Mesenchymal stem cell (in vitro differentiated cells and primary cell): ENCODE measurements around the gene COL16A1.

Experiments used
- DNase-seq: peaks from one replicate; pipeline ENCODE4 v3.0.0-alpha.2; 2013
- H2AFZ ChIP-seq: one replicate; pipeline ENCODE4 v1.6.1; 2013; ENCODE audit warnings: low read depth, mild to moderate bottlenecking, control low read depth, inconsistent platforms, low read length, moderate library complexity
- H2AK5ac ChIP-seq: 2 replicates; pipeline ENCODE4 v1.6.1; 2013; ENCODE audit warnings: low read length, moderate library complexity, mild to moderate bottlenecking, inconsistent platforms; ENCODE audit not compliant: severe bottlenecking
- H2BK120ac ChIP-seq: one replicate; pipeline ENCODE4 v1.6.1; 2013; ENCODE audit warnings: low read depth, mild to moderate bottlenecking, inconsistent platforms, low read length, moderate library complexity
- H2BK12ac ChIP-seq, 2 experiments: one replicate each; pipeline ENCODE4 v1.6.1; 2013; ENCODE audit warnings: inconsistent platforms in 2 of 2, low read length in 2 of 2, mild to moderate bottlenecking in 2 of 2, moderate library complexity in 2 of 2, control low read depth in 1 of 2
- H2BK15ac ChIP-seq: one replicate; pipeline ENCODE4 v1.6.1; 2013; ENCODE audit warnings: mild to moderate bottlenecking, low read depth, inconsistent platforms; ENCODE audit not compliant: poor library complexity, severe bottlenecking
- H2BK5ac ChIP-seq: 2 replicates; pipeline ENCODE4 v1.6.1; 2013; ENCODE audit warnings: low read depth, mild to moderate bottlenecking, low read length, control low read depth, inconsistent platforms; ENCODE audit not compliant: poor library complexity, severe bottlenecking
- H3K14ac ChIP-seq, 2 experiments: one replicate each; pipeline ENCODE4 v1.6.1; 2013; ENCODE audit warnings: inconsistent platforms in 2 of 2, low read length in 2 of 2, control low read depth in 1 of 2, mild to moderate bottlenecking in 1 of 2, moderate library complexity in 1 of 2
- H3K18ac ChIP-seq, 2 experiments: one replicate each; pipeline ENCODE4 v1.6.1; 2013; ENCODE audit warnings: inconsistent platforms in 2 of 2, low read length in 2 of 2, control low read depth in 1 of 2, low read depth in 1 of 2, mild to moderate bottlenecking in 1 of 2
- H3K23ac ChIP-seq, 2 experiments: one replicate each; pipeline ENCODE4 v1.6.1; 2013; ENCODE audit warnings: inconsistent platforms in 2 of 2, low read length in 2 of 2, mild to moderate bottlenecking in 2 of 2, moderate library complexity in 2 of 2, control low read depth in 1 of 2
- H3K27ac ChIP-seq: 2 replicates; pipeline ENCODE4 v1.5.1; 2013; ENCODE audit warnings: mild to moderate bottlenecking, moderate library complexity, low read length, control low read depth, inconsistent platforms; ENCODE audit not compliant: poor library complexity, severe bottlenecking
- H3K27me3 ChIP-seq, 2 experiments: 2 replicates each; pipeline versions ENCODE4 v1.6.1 to v1.7.0; 2013; ENCODE audit warnings: low read length in 2 of 2, mild to moderate bottlenecking in 2 of 2, moderate library complexity in 2 of 2, control low read depth in 1 of 2, inconsistent platforms in 1 of 2; ENCODE audit not compliant: control insufficient read depth in 1 of 2, insufficient read depth in 1 of 2
- H3K36me3 ChIP-seq, 2 experiments: 2 replicates each; pipeline versions ENCODE4 v1.6.1 to v1.7.0; 2013; ENCODE audit warnings: low read length in 2 of 2, control low read depth in 1 of 2, inconsistent platforms in 1 of 2, low read depth in 1 of 2, mild to moderate bottlenecking in 1 of 2; ENCODE audit not compliant: insufficient read depth in 2 of 2, control insufficient read depth in 1 of 2
- H3K4ac ChIP-seq, 2 experiments: one replicate each; pipeline ENCODE4 v1.6.1; 2013; ENCODE audit warnings: inconsistent platforms in 2 of 2, low read length in 2 of 2, mild to moderate bottlenecking in 2 of 2, moderate library complexity in 2 of 2, control low read depth in 1 of 2, low read depth in 1 of 2
- H3K4me1 ChIP-seq: 2 replicates; pipeline ENCODE4 v1.6.1; 2013; ENCODE audit warnings: low read depth, low read length, control low read depth; ENCODE audit not compliant: control insufficient read depth, insufficient read depth
- H3K4me2 ChIP-seq: 2 replicates; pipeline ENCODE4 v1.6.1; 2013; ENCODE audit warnings: low read length, mild to moderate bottlenecking, inconsistent platforms; ENCODE audit not compliant: poor library complexity, severe bottlenecking
- H3K4me3 ChIP-seq, 2 experiments: 2 replicates each; pipeline versions ENCODE4 v1.5.1 to v1.7.0; 2013; ENCODE audit warnings: low read length in 2 of 2, mild to moderate bottlenecking in 2 of 2, control low read depth in 1 of 2, low read depth in 1 of 2; ENCODE audit not compliant: insufficient read depth in 1 of 2
- H3K79me1 ChIP-seq: replicated peaks from 2 replicates; pipeline ENCODE4 v1.6.1; 2013; ENCODE audit warnings: mild to moderate bottlenecking, control low read depth, low read length, inconsistent platforms; ENCODE audit not compliant: poor library complexity, severe bottlenecking
- H3K9ac ChIP-seq: 2 replicates; pipeline ENCODE4 v1.7.0; 2013; ENCODE audit warnings: mild to moderate bottlenecking, low read length, moderate library complexity
- H3K9me3 ChIP-seq: 2 replicates; pipeline ENCODE4 v1.7.0; 2013; ENCODE audit warnings: mild to moderate bottlenecking, low read length; ENCODE audit not compliant: control insufficient read depth
- H4K8ac ChIP-seq: one replicate; pipeline ENCODE4 v1.6.1; 2013; ENCODE audit warnings: inconsistent platforms, mild to moderate bottlenecking, low read length, moderate library complexity
- H4K91ac ChIP-seq: one replicate; pipeline ENCODE4 v1.6.1; 2013; ENCODE audit warnings: mild to moderate bottlenecking, low read length, inconsistent platforms
- WGBS: methylation state at CpG from one replicate; pipeline ENCODE4 v1.1.7; 2013; ENCODE audit warnings: mixed read lengths; 5-methylcytosine and 5-hydroxymethylcytosine counted together

COL16A1 gene

GRCh38 chr1:31732343-31732742 lies 28.5 kb upstream of the COL16A1 start:
- Histone ChIP-seq H3K23ac (no peak overlapping the region), H3K9me3 (no peaks in the 10 kb centered on the region), H2AFZ (no peak overlapping the region), H2BK120ac (no peak overlapping the region), H3K18ac (no peak overlapping the region), H3K14ac (peak overlapping the region in 1 of 2 experiments; percentile 23), H2BK15ac (no peak overlapping the region), H3K4me1 (peaks cover 11% of the 10 kb centered on the region), H2BK12ac (no peak overlapping the region), H2AK5ac (no peak overlapping the region), H3K27ac (no peak overlapping the region), H3K4me2 (no peak overlapping the region), H3K79me1 (no peaks in the 10 kb centered on the region), H4K8ac (no peak overlapping the region), H2BK5ac (no peak overlapping the region), H3K36me3 (peaks cover 16 to 35% of the 10 kb centered on the region in 2 experiments), H3K4me3 (no peak overlapping the region), H4K91ac (no peak overlapping the region), H3K9ac (no peak overlapping the region), H3K4ac (no peak overlapping the region), H3K27me3 (no peaks in the 10 kb centered on the region)
- 81% methylated on average over 6 of the region's 6 CpGs for WGBS
- DNase-seq, result no peak

GRCh38 chr1:31731049-31731565 lies 27.3 kb upstream of the COL16A1 start:
- Histone ChIP-seq H3K18ac (no peak overlapping the region), H3K9ac (no peak overlapping the region), H2BK120ac (no peak overlapping the region), H3K79me1 (no peaks in the 10 kb centered on the region), H2BK12ac (no peak overlapping the region), H3K4me3 (no peak overlapping the region), H2BK5ac (no peak overlapping the region), H2BK15ac (no peak overlapping the region), H3K23ac (no peak overlapping the region), H4K8ac (no peak overlapping the region), H3K4me2 (no peak overlapping the region), H3K9me3 (no peaks in the 10 kb centered on the region), H2AK5ac (no peak overlapping the region), H3K4ac (no peak overlapping the region), H3K36me3 (peaks cover 12 to 28% of the 10 kb centered on the region in 2 experiments), H3K4me1 (peaks cover 13% of the 10 kb centered on the region), H4K91ac (no peak overlapping the region), H2AFZ (no peak overlapping the region), H3K27ac (no peak overlapping the region), H3K27me3 (no peaks in the 10 kb centered on the region), H3K14ac (no peak overlapping the region)
- DNase-seq, result no peak
- 94% methylated on average over 12 of the region's 12 CpGs for WGBS

GRCh38 chr1:31730336-31731048 lies 26.7 kb upstream of the COL16A1 start:
- Histone ChIP-seq H2BK12ac (no peak overlapping the region), H4K8ac (no peak overlapping the region), H3K36me3 (peaks cover 12 to 28% of the 10 kb centered on the region in 2 experiments), H3K27ac (no peak overlapping the region), H3K18ac (no peak overlapping the region), H2BK15ac (no peak overlapping the region), H3K9me3 (no peaks in the 10 kb centered on the region), H3K9ac (no peak overlapping the region), H2BK5ac (no peak overlapping the region), H2AFZ (no peak overlapping the region), H3K27me3 (no peaks in the 10 kb centered on the region), H3K4me3 (no peak overlapping the region), H2AK5ac (no peak overlapping the region), H3K79me1 (no peaks in the 10 kb centered on the region), H2BK120ac (no peak overlapping the region), H3K14ac (no peak overlapping the region), H3K23ac (no peak overlapping the region), H3K4me2 (no peak overlapping the region), H3K4ac (no peak overlapping the region), H3K4me1 (peaks cover 13% of the 10 kb centered on the region), H4K91ac (no peak overlapping the region)
- 91% methylated on average over 24 of the region's 25 CpGs for WGBS
- no peak for DNase-seq

- no peak overlapping the region for H2BK5ac ChIP-seq
- H3K9ac ChIP-seq, result no peak overlapping the region
- H3K79me1 ChIP-seq, result no peaks in the 10 kb centered on the region
- H3K4me2 ChIP-seq, result no peak overlapping the region
- H4K91ac ChIP-seq, result no peak overlapping the region
- H2BK15ac ChIP-seq, result no peak overlapping the region
- no peak for DNase-seq
- H3K18ac ChIP-seq, result no peak overlapping the region
- peaks cover 12 to 24% of the 10 kb centered on the region in 2 experiments for H3K36me3 ChIP-seq
- H3K4ac ChIP-seq, result no peak overlapping the region
- no peak overlapping the region for H3K14ac ChIP-seq
- H2BK120ac ChIP-seq, result no peak overlapping the region
- H2AK5ac ChIP-seq, result no peak overlapping the region
- no peak overlapping the region for H2AFZ ChIP-seq
- 95% methylated on average over 17 of the region's 19 CpGs for WGBS
- H3K27ac ChIP-seq, result no peak overlapping the region
- H3K9me3 ChIP-seq, result no peaks in the 10 kb centered on the region
- no peak overlapping the region for H2BK12ac ChIP-seq
- no peak overlapping the region for H3K4me3 ChIP-seq
- no peaks in the 10 kb centered on the region for H3K27me3 ChIP-seq
- peaks cover 10% of the 10 kb centered on the region for H3K4me1 ChIP-seq
- no peak overlapping the region for H4K8ac ChIP-seq
- H3K23ac ChIP-seq, result no peak overlapping the region
Measured at GRCh38 chr1:31727849-31728248, 24.0 kb upstream of the COL16A1 start.
